H1 (cell line): ENCODE measurements around the gene NASP. TPM values are rescaled to one million over a fixed set of nuclear protein-coding genes. Genes with fewer than 3 reads are reported as not detected.

Experiments used
- CTCF ChIA-PET: fragments of 300-600 bp; sonication (Branson Sonifier 250); formaldehyde crosslinking; loops from one replicate; lab custom pipeline; 2021; ENCODE audit not compliant: partially characterized antibody; lab: Charles Lee
- POLR2A ChIA-PET: fragments of 300-600 bp; sonication (Branson Sonifier 250); formaldehyde crosslinking; loops from one replicate; lab custom pipeline; 2021; ENCODE audit warnings: inconsistent platforms; ENCODE audit not compliant: partially characterized antibody; lab: Charles Lee
- DNase-seq, 2 experiments: peaks; one replicate each; pipeline versions ENCODE4 v3.0.0 to v3.0.0-alpha.2; 2010 to 2022; ENCODE audit warnings: low spot score in 2 of 2, low read depth in 1 of 2, mixed read lengths in 1 of 2
- FAIRE-seq: peaks from 2 replicates; lab custom pipeline; 2011; peaks lifted over from hg19 to GRCh38; lab: Jason Lieb, UNC
- H2AFZ ChIP-seq: 2 replicates; pipeline ENCODE4 v1.8.1; 2012; ENCODE audit warnings: low read length, inconsistent platforms
- H2AK5ac ChIP-seq: 2 replicates; pipeline ENCODE4 v1.6.1; 2013; ENCODE audit warnings: low read depth, low read length
- H2BK120ac ChIP-seq: replicated peaks from 2 replicates; pipeline ENCODE3; 2013; ENCODE audit warnings: low read depth, low read length, inconsistent platforms
- H2BK12ac ChIP-seq: 2 replicates; pipeline ENCODE4 v1.6.1; 2013; ENCODE audit warnings: low read depth, low read length
- H2BK15ac ChIP-seq: 2 replicates; pipeline ENCODE4 v1.6.1; 2013; ENCODE audit warnings: low read length
- H2BK20ac ChIP-seq: 2 replicates; pipeline ENCODE4 v1.6.1; 2013; ENCODE audit warnings: low read length
- H2BK5ac ChIP-seq: 2 replicates; pipeline ENCODE4 v1.6.1; 2013; ENCODE audit warnings: low read depth, low read length
- H3K14ac ChIP-seq: 2 replicates; pipeline ENCODE4 v1.6.1; 2013; ENCODE audit warnings: inconsistent platforms; ENCODE audit not compliant: insufficient read length
- H3K18ac ChIP-seq: 2 replicates; pipeline ENCODE4 v1.6.1; 2013; ENCODE audit warnings: low read length; ENCODE audit errors: extremely low read depth
- H3K23ac ChIP-seq: 2 replicates; pipeline ENCODE4 v1.6.1; 2013; ENCODE audit warnings: inconsistent platforms; ENCODE audit not compliant: insufficient read length
- H3K23me2 ChIP-seq: 2 replicates; pipeline ENCODE4 v1.6.1; 2013; ENCODE audit warnings: low read depth, low read length
- H3K27ac ChIP-seq: 2 replicates; pipeline ENCODE4 v1.6.1; 2011; ENCODE audit warnings: low read depth, low read length, inconsistent platforms
- H3K27me3 ChIP-seq, 4 experiments: replicated peaks in 1 of 4; 1 replicate in 1 of 4; 2 replicates in 3 of 4; pipeline versions ENCODE4 v1.6.1 to v1.8.1; 2011 to 2013; ENCODE audit warnings: low read length in 3 of 4, mild to moderate bottlenecking in 3 of 4, inconsistent platforms in 2 of 4, mixed read lengths in 2 of 4, moderate library complexity in 1 of 4; ENCODE audit not compliant: control insufficient read depth in 3 of 4, insufficient read depth in 3 of 4; ENCODE audit errors: extremely low read depth in 1 of 4
- H3K36me3 ChIP-seq, 4 experiments: 2 replicates each; pipeline versions ENCODE4 v1.6.1 to v1.8.1; 2011 to 2013; ENCODE audit warnings: mild to moderate bottlenecking in 4 of 4, low read length in 3 of 4, moderate library complexity in 2 of 4, control low read depth in 1 of 4, inconsistent platforms in 1 of 4; ENCODE audit not compliant: insufficient read depth in 4 of 4, control insufficient read depth in 2 of 4
- H3K4ac ChIP-seq: replicated peaks from 2 replicates; pipeline ENCODE3; 2013; ENCODE audit warnings: low read length, low read depth, mixed read lengths, inconsistent platforms; ENCODE audit not compliant: insufficient read length
- H3K4me1 ChIP-seq, 4 experiments: replicated peaks in 1 of 4; 1 replicate in 1 of 4; 2 replicates in 3 of 4; pipeline versions ENCODE4 v1.6.1 to v1.8.1; 2011 to 2013; ENCODE audit warnings: low read length in 3 of 4, inconsistent platforms in 2 of 4, mixed read lengths in 1 of 4; ENCODE audit not compliant: insufficient read depth in 4 of 4, control insufficient read depth in 3 of 4
- H3K4me2 ChIP-seq, 2 experiments: 2 replicates each; pipeline versions ENCODE4 v1.6.1 to v1.8.1; 2011 to 2013; ENCODE audit warnings: low read depth in 2 of 2, low read length in 2 of 2, control low read depth in 1 of 2, inconsistent platforms in 1 of 2, mild to moderate bottlenecking in 1 of 2; ENCODE audit not compliant: insufficient read depth in 1 of 2
- H3K4me3 ChIP-seq, 4 experiments: fragments of 200-600, 300-600 bp in 1 of 4; sonication (generic), shearing (Covaris generic), sonication (Bioruptor Twin) in 1 of 4; 2 replicates each; pipeline versions ENCODE4 v1.5.1 to v1.8.1; 2011 to 2016; ENCODE audit warnings: low read length in 4 of 4, low read depth in 3 of 4, control low read depth in 2 of 4, inconsistent platforms in 2 of 4, mild to moderate bottlenecking in 2 of 4, mixed read lengths in 1 of 4, moderate library complexity in 1 of 4; ENCODE audit not compliant: insufficient read depth in 2 of 4; ENCODE audit errors: extremely low read depth in 1 of 4
- H3K56ac ChIP-seq: replicated peaks from 2 replicates; pipeline ENCODE3; 2013; ENCODE audit warnings: low read depth, mild to moderate bottlenecking, mixed read lengths, low read length, inconsistent platforms; ENCODE audit not compliant: insufficient read length
- H3K79me1 ChIP-seq: 2 replicates; pipeline ENCODE4 v1.6.1; 2013; ENCODE audit warnings: low read depth, low read length, control low read depth
- H3K79me2 ChIP-seq, 2 experiments: 2 replicates each; pipeline versions ENCODE4 v1.6.1 to v1.8.1; 2012 to 2013; ENCODE audit warnings: low read length in 2 of 2, mild to moderate bottlenecking in 2 of 2, inconsistent platforms in 1 of 2; ENCODE audit not compliant: insufficient read depth in 2 of 2, control insufficient read depth in 1 of 2
- H3K9ac ChIP-seq, 4 experiments: replicated peaks in 1 of 4; 1 replicate in 1 of 4; 2 replicates in 3 of 4; pipeline versions ENCODE4 v1.6.1 to v1.8.1; 2011 to 2013; ENCODE audit warnings: low read depth in 3 of 4, low read length in 3 of 4, control low read depth in 2 of 4, mild to moderate bottlenecking in 2 of 4, moderate library complexity in 2 of 4, inconsistent platforms in 1 of 4; ENCODE audit errors: extremely low read depth in 1 of 4
- H3K9me3 ChIP-seq, 2 experiments: 2 replicates each; pipeline versions ENCODE4 v1.6.1 to v1.8.1; 2012 to 2013; ENCODE audit warnings: mild to moderate bottlenecking in 2 of 2, moderate library complexity in 2 of 2, control low read depth in 1 of 2, inconsistent platforms in 1 of 2, low read depth in 1 of 2, low read length in 1 of 2, mixed read lengths in 1 of 2; ENCODE audit not compliant: insufficient read depth in 2 of 2
- H4K20me1 ChIP-seq, 2 experiments: replicated peaks in 1 of 2; 2 replicates each; pipeline versions ENCODE3 to v1.8.1; 2011 to 2013; ENCODE audit warnings: inconsistent platforms in 2 of 2, low read length in 2 of 2, mild to moderate bottlenecking in 1 of 2; ENCODE audit not compliant: insufficient read depth in 2 of 2, control insufficient read depth in 1 of 2
- H4K5ac ChIP-seq: 2 replicates; pipeline ENCODE4 v1.6.1; 2013; ENCODE audit warnings: low read length, low read depth, mixed read lengths, inconsistent platforms; ENCODE audit not compliant: insufficient read length
- H4K8ac ChIP-seq: 2 replicates; pipeline ENCODE4 v1.8.0; 2013; ENCODE audit warnings: mild to moderate bottlenecking, moderate library complexity, low read length, inconsistent platforms; ENCODE audit not compliant: insufficient read depth; ENCODE audit errors: extremely low read depth
- H4K91ac ChIP-seq: replicated peaks from 2 replicates; pipeline ENCODE3; 2013; ENCODE audit warnings: low read length, mixed read lengths, inconsistent platforms; ENCODE audit not compliant: insufficient read length
- ATF2 ChIP-seq: IDR thresholded peaks from 2 replicates; pipeline ENCODE4 v1.6.1; 2012; ENCODE audit warnings: low read length, inconsistent platforms
- CHD2 ChIP-seq: IDR thresholded peaks from 2 replicates; pipeline ENCODE4 v1.6.1; 2012; ENCODE audit warnings: low read length, improper control_type of control experiment
- CREB1 ChIP-seq: IDR thresholded peaks from 2 replicates; pipeline ENCODE4 v1.6.1; 2012; ENCODE audit warnings: inconsistent platforms
- RFX5 ChIP-seq: IDR thresholded peaks from 2 replicates; pipeline ENCODE4 v1.6.1; 2011; ENCODE audit warnings: low read depth, low read length, improper control_type of control experiment, borderline replicate concordance
- SIN3A ChIP-seq, 2 experiments: IDR thresholded peaks in 1 of 2; conservative IDR thresholded peaks in 1 of 2; 2 replicates each; pipeline ENCODE4 v1.6.1; 2011 to 2012; ENCODE audit warnings: low read length in 2 of 2, improper control_type of control experiment in 1 of 2, low read depth in 1 of 2, mild to moderate bottlenecking in 1 of 2
- SIX5 ChIP-seq: IDR thresholded peaks from 2 replicates; pipeline ENCODE4 v1.6.1; 2011; ENCODE audit warnings: mild to moderate bottlenecking, low read depth, low read length
- SP1 ChIP-seq: IDR thresholded peaks from 2 replicates; pipeline ENCODE4 v1.6.1; 2011; ENCODE audit warnings: low read depth, low read length
- TEAD4 ChIP-seq: IDR thresholded peaks from 2 replicates; pipeline ENCODE4 v1.6.1; 2012; ENCODE audit warnings: low read depth, low read length, inconsistent platforms, mixed read lengths
- WGBS, 2 experiments: shearing (Covaris generic) in 1 of 2; methylation state at CpG; one replicate each; pipeline versions ENCODE4 v1.1.6 to v1.1.7; 2013 to 2015; ENCODE audit warnings: low lambda C conversion rate in 2 of 2, mixed read lengths in 2 of 2, inconsistent platforms in 1 of 2, low coverage in 1 of 2, missing lambda C conversion rate in 1 of 2; ENCODE audit not compliant: insufficient replicate concordance in 2 of 2, insufficient coverage in 1 of 2, insufficient read length in 1 of 2; ENCODE audit errors: extremely low coverage in 1 of 2, missing lambda C conversion rate in 1 of 2; 5-methylcytosine and 5-hydroxymethylcytosine counted together
- polyA plus RNA-seq, 7 experiments: library from polyadenylated mRNA; depleted of rRNA in 3 of 7; stranded (reverse) in 5 of 7; unstranded in 2 of 7; fragments of >200 nt in 5 of 7; fragments of 200-250 nt in 2 of 7; gene quantifications; 1 replicate in 5 of 7; 2 replicates in 1 of 7; 4 replicates in 1 of 7; pipeline versions ENCODE4 v1.2.1 to v1.2.3, GENCODE V29; 2011 to 2013; ENCODE audit warnings: missing spikeins in 2 of 7, mixed read lengths in 2 of 7
- total RNA-seq: library from RNA; stranded (reverse); fragmentation: NEBNext Ultra II Directional; extraction: Animal tissue kit (Norgen Biotek cat#: 25700); gene quantifications from 2 replicates; pipeline ENCODE4 v1.2.1, GENCODE V29; 2021

The NASP gene
- total and polyA plus RNA-seq, 2 of the 8 experiments (the other 6 are each of a cell fraction or from before 2014, with no cell fraction given) = 263 to 647 TPM

GRCh38 chr1:45583264-45583665 is 576 bp upstream of the NASP start:
- ChIA-PET POLR2A (interaction anchor here (0.5 to 13.7 kb wide), 30 partner anchors 8 to 853 kb away, joined by 3 to 181 read pairs (median 6); partner anchors contain the start of genes AKR1A1, CCDC163, CCDC17 and GPBP1L1), CTCF (interaction anchor here (1.4 to 8.2 kb wide), 3 partner anchors 14 to 71 kb away, joined by 3 to 52 read pairs (median 4); no protein-coding TSS in a partner anchor)
- peak overlapping the region; percentile 98; the same call in 1 of the 2 replicates for H3K27ac ChIP-seq
- peak overlapping the region; percentile 98 for H3K18ac ChIP-seq
- peak overlapping the region in 3 of 4 experiments; percentile 89 to 100 (median 100); a peak in 6 of 7 replicates for H3K9ac ChIP-seq
- H2AK5ac ChIP-seq = peak overlapping the region; percentile 93
- H3K23me2 ChIP-seq = peaks cover 12% of the 10 kb centered on the region
- peak overlapping the region; percentile 95 for H2AFZ ChIP-seq
- H3K9me3 ChIP-seq = no peaks in the 10 kb centered on the region
- peak overlapping the region; percentile 71 for H3K56ac ChIP-seq
- peak overlapping the region; percentile 89 to 93 for H3K4me2 ChIP-seq
- TF ChIP-seq RFX5 (peak; percentile 98), ATF2 (no peak; the same call in 1 of the 2 replicates), SIN3A (conservative IDR thresholded peaks at IDR 0.05 in 1 of 2, IDR thresholded peaks at IDR 0.05 in 1 of 2; ENCODE audit: low read depth in 1 of 2, low read length in 2 of 2) (0 out of 4 replicates have a peak, but pooled peaks of 1 of the 2 experiments have one; percentile 15), CREB1 (peak; percentile 94), TEAD4 (no peak), CHD2 (0 out of 2 replicates have a peak, but pooled peaks have one; percentile 27), SP1 (peak; percentile 68; the same call in 1 of the 2 replicates), SIX5 (no peak)
- TF ChIP-seq, all 59 proteins: peak for 5
- Histone ChIP-seq H2BK15ac (peak overlapping the region; percentile 82), H4K20me1 (peaks cover 24 to 29% of the 10 kb centered on the region in 2 experiments), H3K23ac (no peak overlapping the region), H2BK120ac (no peak overlapping the region), H2BK12ac (no peak overlapping the region; the same call in 1 of the 2 replicates), H3K27me3 (no peaks in the 10 kb centered on the region), H3K79me1 (no peaks in the 10 kb centered on the region), H2BK20ac (0 out of 2 replicates have a peak overlapping the region, but pooled peaks have one; percentile 96), H3K4me1 (peaks cover 0 to 9% (median 1%) of the 10 kb centered on the region in 4 experiments; a peak in 4 of 7 replicates), H2BK5ac (peak overlapping the region; percentile 100), H3K4ac (no peak overlapping the region), H3K4me3 (peak overlapping the region; percentile 82 to 100 (median 94)), H3K14ac (no peak overlapping the region), H4K91ac (no peak overlapping the region), H4K8ac (peak overlapping the region; percentile 46; the same call in 1 of the 2 replicates), H3K36me3 (peaks cover 0 to 6% (median 0%) of the 10 kb centered on the region in 4 experiments; a peak in 1 of 8 replicates), H3K79me2 (peaks cover 37 to 43% of the 10 kb centered on the region in 2 experiments), H4K5ac (peak overlapping the region; percentile 89)
- WGBS, 2 experiments = 1% methylated on average over 19 of the region's 19 CpGs; no CpG with 5 or more reads in 1 of the 2 experiments
- DNase-seq (peak; percentile 90), FAIRE-seq (peak; percentile 89)
